ENCODE data around the gene MYOCD.

The MYOCD gene

DNA sequence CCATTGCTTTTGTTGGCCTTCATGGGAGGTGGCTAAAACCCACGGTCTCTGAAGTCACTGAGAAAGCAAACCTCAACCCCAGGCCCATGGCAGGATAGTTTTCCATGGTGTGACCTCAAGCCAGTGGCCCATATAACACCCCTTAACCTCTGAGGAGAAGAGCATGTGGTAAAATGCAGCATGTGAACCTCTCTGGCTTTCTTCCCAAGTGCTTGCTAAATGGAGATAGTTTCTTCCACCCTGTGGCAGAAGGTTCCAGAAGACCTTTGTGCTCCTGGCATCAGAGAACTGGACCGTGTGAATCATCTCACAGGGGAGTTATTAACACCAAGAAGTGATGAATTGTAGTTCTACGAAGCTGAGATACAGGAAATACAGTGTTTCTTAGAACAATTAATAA lies 47.3 kb downstream of the MYOCD start:
- DNase-seq: no peak

DNA sequence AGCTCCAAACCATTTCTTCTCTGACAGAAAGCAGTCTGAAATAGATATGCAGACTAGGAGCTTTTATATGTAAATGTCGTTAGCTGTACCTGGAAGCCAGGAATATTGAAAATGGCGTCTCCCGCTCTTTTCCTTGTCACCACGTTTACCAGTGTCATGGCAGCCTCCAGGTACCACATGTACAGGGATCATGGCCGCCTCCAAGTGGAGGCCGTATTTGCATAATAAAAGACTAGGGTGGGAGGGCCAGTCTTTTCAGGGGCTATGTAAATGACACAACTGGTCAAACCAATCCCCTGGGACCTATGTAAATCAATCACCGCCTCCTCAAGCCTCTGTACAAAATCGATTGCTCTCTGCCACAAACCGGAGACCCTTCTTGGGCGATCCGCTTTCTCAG lies 54.3 kb downstream of the MYOCD start:
- no peak for DNase-seq

DNA sequence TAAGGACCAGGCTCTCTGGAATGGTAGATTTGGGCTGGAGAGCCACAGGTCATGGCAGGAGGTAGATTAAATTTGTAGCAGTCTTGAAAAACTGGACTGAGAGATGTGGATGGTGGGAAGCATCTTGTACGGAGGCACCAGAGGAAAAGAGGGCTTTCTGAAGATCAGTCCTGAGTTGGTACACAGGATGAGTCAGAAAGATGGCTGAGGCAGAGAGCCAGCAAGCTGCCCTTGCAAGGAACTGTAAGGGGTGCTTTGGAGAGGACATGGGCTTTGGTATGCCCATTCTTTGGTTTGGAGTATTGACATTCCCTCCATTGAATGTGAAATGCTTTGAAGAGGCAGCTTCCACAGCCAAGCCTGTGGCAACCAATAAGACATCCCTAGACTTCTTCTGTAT lies 55.9 kb downstream of the MYOCD start:
- no peak for DNase-seq

DNA sequence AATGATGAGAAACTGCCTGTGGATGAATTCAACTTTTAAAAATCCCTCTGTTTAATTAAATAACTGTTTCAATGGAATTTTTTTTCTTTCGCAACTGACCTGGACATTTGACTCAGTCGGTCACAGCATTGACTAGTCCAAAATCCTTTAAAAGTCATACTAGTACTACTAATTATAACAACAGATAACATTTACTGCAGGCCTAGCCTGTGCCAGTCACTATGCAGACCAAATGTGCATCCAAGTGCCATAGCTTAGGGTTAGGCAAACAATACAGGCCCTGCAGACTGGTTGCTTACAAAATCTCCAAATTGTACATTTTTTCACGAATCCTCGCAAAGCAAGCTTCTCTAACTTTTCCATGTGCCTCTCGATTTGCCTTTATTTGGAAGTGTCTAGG lies 56.6 kb downstream of the MYOCD start:
- DNase-seq: no peak

DNA sequence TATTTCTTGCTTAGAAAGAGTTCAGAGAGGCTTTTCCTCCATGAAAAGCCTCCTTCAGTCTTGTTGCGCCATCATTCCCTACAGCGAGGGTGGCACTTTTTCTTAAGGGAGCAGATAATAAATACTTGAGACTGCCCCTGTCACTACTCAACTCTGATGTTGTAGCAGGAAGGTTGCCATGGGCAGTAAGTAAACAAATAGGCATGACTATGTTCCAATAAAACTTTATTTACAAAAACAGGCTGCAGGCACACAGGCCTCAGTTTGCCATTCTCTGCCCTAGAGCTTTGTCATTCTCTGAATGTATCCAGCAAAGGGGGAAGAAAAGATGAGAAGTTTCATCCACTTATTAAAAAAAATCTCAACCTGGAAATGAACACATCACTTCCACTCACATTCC lies 60.4 kb downstream of the MYOCD start:
- no peak for DNase-seq

DNA sequence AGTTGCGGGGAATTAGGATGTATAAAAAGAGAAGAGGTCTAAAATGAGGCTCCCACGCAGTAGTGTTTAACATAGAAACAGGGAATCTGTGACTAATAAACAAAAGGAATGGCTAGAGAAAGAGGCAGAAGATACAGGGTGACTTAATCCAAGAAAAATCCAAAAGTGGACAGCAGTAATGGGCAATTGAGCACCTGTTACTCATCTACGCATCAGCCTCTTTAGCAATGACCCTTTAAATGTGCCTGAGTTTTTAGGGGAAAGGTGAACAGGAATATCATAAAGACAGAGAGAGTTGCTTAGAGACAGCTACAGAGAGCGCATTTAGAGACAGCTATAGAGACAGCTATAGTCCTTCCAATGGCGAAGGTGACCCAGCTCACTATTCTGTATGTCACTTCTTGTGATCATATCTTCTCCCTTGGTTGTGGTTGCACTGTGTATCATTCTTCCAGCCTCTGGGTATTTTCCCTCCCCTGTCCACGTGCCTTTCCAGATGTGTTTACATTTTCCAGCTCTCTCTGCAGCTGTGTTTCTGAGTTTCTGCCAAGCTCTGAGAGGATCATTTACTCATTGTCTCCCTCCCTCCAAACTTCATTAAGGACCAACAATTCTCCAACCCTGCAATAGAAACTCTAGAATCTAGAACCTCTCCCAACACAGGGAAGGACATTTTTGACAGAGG lies 61.5 kb downstream of the MYOCD start:
- DNase-seq: no peak

DNA sequence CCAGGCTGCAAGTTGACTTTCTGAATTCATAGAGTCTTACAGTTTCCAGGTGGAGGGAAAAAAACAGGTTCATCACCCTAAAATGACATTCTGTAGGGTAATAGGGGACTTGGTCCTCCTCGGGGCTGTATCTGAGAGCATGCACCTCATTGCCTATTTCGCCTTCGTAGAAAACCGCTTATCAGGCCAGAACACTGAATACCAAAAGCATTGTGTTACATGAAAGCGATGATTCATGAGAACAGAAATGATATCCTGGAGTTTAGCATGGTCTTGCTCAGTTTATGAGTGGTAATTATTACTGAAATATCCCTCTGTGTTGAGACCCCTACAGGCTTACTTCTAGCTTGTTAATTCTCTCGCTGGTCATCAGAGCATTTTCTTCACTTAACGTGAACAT lies 62.2 kb downstream of the MYOCD start:
- no peak for DNase-seq

DNA sequence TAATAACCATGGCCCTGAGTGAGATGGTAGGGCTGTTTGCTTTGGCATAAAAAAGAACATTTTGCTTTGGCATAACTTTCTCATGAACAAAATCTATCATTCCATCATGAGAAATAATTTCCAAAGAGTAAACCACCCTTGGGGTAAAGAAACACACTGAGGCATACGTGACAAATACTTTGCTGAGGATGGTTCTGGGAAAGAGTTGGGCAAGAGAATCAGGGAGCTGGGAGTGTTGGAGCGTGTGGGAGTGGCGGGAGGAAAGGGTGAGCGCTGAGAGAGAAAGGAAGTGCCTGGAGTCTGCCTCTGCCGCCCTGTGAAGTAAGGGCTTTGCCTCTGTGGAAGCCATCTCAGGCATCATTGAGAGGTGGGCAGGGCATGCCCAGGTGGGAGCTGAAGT lies 63.4 kb downstream of the MYOCD start:
- no peak for DNase-seq

DNA sequence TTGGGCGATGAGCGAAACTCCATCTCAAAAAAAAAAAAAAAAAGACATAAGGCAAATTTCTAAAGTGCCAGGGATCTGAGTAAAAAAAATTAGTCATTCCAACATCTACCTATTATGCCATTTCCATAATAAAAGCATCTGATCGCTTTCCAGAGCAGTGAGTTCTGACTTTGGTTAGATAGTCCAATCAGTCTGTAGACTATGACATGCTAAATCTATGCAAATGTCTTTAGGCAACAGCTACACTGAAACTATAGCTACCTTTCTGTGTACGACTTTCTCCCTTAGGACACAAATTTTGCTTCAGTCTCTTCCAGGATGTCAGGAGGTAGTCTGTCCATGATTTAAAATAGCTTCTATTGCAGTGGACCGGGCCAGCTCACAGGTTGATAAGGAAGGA lies 64.7 kb downstream of the MYOCD start:
- no peak for DNase-seq

DNA sequence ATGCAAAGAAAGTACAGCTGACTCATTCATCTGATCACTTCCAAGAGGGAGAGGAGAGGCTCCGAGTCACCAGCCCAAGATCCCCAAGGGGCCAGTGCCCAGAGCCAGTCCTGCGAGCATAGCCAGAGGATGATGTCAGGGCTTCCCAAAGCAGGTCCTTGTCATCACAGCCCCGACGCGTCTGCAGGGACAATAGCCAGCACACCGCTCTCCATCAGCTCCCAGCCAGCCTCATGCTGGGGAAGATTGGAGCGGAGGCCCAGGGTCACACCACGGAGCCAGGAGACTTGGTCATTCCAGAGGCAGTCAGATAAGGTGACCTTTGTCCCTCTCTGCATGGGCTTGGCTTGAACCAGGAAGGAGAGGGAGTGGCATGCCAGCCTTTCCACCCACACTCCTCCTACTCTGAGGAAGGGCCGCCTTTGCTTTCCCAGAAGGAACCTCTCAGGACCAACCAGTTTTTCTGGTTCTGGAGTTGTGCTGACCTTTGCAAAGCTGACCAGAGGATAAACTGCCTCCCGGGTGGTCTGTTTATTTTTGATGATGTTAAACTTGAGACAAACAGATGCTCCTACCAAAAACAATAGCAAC lies 65.3 kb downstream of the MYOCD start:
- DNase-seq: no peak

DNA sequence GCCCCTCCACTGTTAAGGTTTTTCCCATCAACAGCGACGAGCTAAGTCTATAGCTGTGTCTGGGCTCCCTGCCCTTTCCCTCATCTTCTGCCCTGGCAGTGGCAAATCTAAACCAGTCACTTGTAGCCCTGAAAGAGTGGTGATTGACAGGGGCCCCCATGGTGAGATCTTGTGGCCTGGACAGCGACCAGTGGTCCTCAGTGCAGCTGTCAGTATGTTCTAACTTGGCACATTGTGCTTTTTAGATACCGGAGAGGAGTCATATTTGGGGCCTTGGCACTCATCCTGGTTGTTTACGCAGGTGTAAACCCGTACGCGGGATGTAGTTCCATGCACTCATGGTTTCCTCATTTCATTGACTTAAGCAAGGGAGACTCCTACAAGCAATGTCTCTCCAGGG lies 66.1 kb downstream of the MYOCD start:
- DNase-seq: no peak

DNA sequence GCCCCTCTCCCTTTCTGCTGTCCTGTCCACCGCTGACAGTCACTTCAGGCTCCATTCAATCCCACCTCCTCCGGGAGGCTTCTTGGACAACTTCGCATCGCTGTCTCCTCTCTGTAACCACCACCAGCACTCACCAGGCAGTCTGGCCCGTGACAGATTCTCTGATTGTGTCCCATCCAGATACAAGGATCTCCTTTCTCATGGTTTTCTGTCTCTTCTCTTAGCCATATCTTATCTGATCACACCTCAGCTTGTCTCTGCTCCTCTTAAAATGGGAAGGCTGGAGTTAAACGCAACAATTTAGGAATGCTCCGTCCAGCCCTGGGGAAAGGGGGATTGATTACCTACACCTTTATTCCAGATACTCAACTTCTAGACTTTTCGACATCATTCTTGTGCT lies 66.7 kb downstream of the MYOCD start:
- no peak for DNase-seq

DNA sequence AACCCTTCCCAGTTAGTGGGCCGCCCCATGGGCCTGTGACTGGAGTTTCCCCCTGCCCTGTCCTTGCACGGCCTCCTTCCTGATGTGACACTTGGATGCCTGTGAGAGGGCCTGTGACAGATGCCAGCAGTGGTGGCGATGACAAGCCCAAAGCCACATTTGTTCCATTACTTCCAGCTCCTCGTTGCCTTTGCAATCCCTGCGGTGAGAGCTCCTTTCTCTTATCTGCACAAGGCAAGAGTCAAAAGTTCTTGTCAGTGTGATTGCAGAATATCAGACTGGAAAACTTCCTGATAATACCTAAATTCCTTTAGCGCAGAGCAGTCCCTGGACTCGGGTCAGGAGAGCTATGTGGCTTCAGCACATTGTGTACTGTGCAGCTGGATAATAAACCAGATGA lies 69.2 kb downstream of the MYOCD start:
- DNase-seq: no peak

DNA sequence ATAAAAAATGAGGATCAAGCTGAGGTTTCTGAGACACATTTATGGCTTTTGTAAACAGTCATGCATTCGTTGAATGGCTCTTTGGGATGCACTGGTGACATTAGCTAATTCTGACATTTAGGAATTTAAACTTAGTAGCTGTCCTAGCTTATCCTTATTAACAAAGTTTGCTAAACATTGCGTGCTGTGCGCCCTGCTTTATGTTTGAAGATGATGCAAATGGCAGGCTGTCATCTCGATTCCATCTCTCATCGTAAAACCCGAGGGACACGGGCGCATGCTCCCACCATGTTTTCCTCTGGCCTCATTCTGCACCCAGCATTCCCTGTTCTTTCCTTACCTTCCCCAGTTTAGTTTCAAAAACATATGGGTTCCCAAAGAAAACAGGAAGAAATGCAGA lies 69.8 kb downstream of the MYOCD start:
- no peak for DNase-seq

DNA sequence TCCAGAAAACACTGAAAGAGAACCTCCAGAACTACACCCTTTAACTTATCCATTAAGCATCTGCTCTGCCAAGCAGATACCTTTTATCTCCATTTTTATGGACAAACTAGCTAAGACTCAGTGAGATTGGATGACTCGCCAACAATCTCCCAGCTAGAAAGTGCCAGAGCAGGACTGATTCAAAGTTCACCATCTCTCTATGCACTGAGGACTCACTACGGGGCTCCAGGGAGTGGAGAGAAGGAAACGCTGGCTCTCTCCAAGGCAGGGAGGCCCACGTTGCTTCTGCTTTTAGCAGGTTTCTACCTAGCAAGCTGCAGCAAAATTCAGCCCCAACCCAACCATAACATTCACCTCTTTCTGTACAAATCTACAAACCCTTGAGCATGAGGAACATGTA lies 70.8 kb downstream of the MYOCD start:
- DNase-seq: no peak

DNA sequence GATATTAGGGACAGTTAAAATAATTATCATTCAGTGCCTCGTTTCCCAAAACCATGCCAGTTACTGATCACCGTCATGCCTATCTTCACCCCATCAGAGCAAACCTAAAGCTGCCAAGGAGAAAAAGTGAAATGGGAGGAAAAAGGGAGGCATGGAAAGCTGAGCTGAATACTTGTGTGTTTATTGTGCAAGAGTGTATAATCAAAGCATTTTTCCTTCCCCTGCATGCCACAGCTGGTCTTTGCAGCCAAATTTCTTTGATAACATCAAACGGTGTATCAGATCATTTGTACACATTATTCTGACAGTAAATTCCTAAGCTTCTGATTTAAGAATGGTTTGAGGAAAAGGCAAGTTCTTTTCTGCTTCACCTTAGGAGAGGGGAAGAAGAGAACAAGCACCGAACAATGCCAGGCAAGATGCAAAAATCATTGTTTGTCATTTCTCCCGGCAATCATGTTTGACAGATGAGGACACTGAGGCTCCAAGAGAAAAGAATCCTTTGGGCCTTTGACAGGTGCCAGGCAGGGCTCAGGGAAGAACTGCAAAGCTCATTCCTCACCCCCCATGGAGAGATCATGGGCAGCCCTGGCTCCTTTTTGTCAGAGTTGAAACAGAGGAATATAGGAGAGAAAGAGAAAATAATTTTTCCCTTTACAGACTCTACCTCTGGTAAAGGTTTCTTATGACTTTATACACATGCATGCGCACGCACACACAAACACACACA lies 72.2 kb downstream of the MYOCD start:
- DNase-seq: no peak

DNA sequence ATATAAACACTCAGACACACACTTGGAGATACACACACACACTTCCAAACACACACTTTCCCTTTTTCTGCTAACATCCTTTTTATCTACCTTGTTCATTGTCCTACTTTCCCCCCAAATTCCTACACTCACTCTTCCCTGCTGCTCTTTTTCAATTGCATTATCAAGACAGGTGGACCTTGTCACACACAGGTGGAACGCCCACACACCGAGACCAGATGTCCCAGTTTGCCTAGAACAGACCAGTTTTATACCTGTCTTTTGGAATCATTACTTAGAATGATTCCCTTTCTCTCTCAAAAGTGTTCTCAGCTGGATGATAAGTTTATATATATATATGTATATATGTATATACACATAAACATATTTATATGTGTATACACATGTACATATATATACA lies 72.9 kb downstream of the MYOCD start:
- no peak for DNase-seq

DNA sequence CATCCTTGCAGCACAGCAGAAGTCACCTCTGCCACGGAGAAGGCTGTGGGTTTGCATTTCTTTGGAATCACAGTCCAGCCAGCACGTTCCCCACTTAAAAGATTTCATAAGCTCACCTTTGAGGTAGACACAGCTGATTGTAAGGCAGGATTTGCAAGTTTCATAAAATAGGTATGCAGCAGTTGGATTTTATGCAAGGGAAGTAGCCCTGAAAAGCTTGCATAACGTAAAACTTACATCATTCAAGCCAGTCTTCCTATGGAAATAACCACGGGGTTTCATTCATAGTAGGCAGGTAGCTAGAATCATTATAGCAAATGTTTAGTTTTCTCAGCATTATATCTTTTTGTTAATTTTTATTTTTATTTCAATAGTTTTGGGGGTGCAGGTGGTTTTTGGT lies 73.8 kb downstream of the MYOCD start:
- no peak for DNase-seq

DNA sequence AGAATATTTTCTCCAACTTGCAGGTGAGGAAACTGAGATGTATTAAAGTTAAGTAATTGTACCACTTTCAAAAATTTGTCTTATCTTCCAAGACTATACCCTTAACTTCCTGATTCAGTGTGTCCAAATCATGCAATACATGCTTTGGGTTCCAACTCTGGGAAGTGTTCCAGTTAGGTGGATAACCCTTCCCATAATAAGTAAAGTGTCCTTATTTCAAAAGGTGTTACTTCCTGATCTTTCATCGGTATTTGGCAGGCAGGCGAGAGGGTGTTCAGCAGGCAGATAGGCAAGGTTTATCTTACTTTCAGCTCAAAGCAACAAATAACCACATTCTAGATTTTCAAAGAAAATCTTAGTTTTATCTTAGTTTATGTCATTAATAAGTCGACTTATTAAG lies 77.4 kb downstream of the MYOCD start:
- no peak for DNase-seq

DNA sequence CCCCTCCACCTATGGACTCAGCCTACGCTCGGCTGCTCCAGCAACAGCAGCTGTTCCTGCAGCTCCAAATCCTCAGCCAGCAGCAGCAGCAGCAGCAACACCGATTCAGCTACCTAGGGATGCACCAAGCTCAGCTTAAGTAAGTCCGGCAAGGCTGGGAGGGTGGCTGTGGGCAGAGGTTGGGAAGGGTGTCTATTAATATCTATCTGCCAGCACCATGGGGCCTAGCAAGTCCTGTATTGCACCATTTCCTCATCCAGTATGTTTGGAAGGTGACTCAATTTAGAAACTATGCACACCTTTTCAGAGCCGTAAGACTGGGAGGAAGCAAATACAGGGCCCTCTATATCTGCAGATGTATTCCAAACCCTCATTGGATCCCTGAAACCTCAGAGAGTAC lies 78.6 kb downstream of the MYOCD start:
- no peak for DNase-seq

DNA sequence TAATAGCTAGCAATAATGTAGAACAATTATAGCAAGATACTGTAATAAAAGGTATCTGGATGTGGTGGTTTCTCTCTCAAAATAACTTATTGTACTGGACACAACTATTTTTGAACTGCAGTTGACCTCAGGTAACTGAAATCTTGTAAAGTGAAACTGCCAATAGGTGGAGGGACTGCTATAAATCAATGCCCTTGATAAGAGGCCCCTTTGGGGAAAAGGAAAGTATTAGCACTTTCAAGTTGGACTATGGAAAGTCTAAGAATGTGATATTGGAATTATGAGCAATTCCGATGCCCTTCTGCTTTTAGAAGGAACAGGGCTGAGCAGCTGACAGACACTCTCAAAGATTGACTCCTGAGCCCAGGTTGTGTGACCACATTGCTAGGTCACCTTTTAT lies 79.1 kb downstream of the MYOCD start:
- DNase-seq: no peak

DNA sequence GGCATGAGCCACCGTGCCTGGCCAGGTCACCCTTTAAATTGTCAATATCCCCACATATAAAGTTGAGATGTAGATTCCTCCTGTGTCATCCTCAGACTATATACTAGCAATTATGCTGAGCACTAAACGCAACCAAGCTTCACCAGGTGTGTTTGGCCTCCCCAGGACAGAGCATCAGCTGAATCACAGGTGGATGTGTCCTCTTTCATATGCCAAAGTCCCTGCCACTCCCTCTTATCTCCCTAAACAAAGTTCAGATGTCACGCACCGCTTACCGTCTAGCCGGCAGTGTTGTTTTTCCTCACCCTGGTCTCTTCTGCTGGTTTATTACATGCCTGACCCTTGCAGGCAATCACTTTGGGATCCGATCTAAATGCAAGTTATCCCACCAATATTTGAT lies 79.8 kb downstream of the MYOCD start:
- no peak for DNase-seq

DNA sequence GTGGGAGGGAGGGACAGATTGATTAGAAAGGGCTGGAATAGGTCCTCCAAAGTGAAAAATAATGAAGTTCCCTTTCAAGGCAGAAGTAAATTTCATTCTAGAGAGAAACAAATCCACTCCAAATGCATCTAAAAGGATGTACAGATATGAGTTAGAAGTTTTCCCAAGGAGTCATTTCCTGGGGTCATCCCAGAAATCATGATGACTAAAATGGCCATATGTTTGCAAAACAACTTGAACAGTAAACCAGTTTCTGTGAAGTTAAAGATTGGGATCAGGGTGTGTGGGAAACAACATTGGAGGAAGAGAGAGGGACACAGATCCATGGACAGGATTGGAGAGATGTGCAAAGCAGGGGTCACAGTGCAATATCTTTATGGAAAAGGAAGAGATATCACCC lies 91.1 kb downstream of the MYOCD start:
- no peak for DNase-seq

DNA sequence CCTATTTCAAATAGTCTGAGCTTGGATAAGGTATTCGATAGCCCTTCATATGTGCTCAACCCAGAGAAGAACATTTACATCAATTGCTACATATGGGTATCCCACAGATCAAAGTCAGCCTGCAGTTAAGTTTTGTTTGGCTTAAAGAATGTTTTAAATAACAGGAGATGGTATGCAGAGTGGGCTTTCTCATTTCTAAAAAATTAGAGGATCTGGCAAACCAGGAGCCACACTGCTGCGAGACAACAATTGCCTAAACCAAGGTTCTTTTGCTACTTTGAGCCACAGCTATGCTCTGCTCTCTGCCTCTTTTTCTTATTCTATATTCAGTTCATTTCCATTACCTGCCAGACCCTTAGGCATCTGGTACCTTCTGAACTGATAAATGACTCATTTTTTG lies 93.4 kb downstream of the MYOCD start:
- DNase-seq: no peak

DNA sequence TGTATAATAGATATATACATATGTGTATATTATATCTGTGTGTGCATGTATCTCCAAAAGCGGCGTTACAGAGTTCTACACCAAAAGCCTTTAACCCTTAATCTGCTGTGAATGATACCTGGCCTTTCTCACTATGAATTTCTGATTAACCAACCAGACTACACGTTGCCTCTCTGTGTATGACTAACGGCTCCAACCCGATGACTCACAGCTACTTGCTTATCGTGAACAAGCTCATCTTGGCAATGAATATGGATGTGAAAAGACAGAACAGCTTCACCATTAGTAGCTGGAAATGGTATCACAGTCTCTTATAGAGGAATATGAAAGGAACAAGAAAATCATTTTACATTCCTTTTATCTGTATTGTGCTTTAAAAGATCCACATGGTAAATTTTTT lies 99.9 kb downstream of the MYOCD start:
- DNase-seq: no peak

All from DMS53 (cell line).